HG02973 (cell line): Measurements from ENCODE around the gene AFF2.

Source experiments
- ATAC-seq: cut with Tn5 transposase; IDR thresholded peaks from one replicate; pipeline ENCODE4 v1.9.1; 2021; ENCODE audit warnings: moderate library complexity; ENCODE audit not compliant: unreplicated experiment

Gene AFF2

DNA sequence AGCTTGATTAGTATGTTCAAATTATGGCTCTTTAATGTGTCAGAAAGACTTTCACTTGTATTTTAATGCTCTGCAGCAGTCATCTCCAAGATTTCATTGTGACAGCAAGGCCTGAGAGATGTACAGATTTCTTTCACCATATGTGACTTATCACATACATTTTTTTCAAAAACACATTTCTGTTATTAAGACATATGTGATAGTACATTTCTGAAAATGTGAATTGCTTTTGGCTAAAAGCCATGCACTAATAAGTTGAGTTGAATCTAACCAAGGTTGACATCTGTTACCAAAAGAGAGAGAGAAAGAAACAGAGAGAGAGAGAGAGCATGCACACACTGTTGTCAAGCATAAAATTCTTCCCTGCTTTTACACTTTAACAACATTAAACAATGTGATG lies 409.3 kb downstream of the AFF2 start:
- ATAC-seq, result no peak

DNA sequence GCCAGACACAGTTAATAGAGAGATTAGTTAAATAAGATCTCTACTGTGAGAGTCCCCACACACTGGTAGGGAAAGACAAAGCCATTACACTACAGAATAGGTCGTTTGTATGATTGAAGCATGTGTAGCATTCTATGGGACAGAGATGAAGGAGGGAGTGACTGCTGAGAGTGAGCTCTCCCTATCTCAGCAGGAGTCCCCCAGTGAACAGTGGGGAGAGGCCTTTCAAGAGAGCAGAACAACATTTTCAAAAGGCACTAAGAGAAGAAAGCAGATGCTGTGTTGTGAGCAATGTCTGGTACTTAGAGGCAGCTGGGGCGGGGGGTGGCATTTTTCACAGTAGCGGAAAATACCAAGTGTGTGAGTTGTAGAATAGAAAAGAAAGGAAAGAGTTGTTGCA lies 413.6 kb downstream of the AFF2 start:
- no peak for ATAC-seq

DNA sequence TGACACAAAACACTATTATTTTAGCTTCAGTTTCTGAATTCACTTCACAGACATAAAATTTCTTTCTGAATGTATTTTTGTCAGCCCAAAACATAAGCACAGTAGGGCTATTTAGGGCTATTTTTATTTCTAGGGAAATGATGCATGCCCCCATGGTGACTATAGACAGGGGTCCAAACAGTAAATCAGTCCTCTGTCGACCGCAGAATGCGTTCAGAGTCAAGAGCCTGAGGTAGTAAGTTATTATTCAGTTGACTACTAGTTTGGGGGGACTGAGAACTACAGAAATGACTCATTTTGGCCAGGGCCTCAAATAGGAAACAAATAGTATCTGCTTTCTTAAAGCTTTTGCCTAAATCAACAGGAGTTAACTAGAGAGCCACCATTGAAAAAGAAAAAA lies 414.4 kb downstream of the AFF2 start:
- no peak for ATAC-seq

DNA sequence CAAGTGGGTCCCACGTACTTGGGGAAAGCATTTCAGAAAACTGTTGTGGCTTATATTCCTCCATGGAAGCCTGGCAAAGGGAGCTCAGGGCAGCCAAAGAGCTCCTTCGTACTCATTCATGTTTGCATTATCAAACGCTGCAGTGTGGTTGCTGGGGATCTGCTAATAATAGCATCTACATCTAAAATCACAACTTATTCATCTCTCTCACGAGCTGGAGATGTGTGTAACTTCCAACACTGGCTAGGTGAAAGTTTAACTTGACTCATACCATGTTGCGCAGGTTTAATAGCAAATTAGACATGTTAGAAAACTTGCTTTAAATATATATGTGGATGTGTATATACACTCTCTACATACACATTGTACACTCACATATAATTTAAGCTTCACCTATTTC lies 415.1 kb downstream of the AFF2 start:
- ATAC-seq, result no peak

DNA sequence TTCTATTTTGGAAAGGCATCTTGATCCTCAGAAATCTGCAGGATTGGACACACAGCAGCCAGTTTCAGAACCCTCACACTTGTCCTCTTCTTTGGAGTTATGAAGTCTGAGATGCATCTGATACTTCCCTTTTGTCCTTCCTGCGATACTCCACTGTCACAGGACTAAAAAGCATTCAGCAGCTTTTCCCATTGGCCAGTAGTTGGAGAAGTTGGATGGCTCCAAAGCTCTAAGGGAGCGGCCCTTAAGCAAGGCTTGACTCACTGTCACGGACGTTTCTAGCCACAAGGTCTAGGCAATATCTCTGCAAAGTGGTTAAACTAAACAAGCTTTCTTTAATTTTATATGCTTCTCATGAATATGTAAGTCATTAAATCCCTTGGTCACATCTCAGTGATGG lies 417.0 kb downstream of the AFF2 start:
- no peak for ATAC-seq

DNA sequence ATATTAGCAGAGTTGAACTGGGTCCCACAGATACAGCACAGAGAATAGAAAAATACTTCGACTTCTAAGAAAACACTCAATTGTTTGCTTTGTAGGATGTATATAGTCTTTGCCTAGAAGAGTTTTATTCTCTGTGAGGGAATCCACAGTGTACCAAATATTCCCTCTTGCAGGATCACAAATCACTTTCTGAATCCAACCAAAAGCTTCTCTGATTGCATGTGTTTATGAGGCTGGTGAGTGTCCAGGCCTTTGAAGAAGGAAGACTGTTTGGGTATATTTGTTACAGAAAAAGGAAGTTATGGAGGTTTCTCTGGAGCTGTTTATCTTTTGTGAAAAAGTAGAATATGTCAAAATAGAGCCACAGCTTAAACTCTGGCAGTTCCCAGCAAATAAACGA lies 423.2 kb downstream of the AFF2 start:
- ATAC-seq, result no peak

DNA sequence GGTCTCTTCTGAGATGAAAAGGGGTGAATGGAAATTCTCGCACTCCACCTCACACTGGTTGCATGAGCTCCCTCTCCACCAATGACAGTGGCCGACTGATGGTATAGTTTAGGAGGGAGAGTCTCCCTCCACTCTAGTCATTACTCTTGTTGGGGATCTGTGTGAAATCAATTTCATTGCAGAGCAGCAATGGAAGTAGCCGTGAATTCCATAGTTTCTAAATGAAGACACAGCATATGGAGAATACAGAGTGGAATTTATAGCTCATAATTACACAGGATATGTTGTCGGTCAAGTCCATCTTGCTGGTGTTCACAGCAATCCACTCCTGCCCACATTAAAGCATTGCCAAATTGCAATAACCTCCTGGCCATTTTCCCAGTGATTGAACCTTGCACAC lies 426.0 kb downstream of the AFF2 start:
- ATAC-seq, result no peak

DNA sequence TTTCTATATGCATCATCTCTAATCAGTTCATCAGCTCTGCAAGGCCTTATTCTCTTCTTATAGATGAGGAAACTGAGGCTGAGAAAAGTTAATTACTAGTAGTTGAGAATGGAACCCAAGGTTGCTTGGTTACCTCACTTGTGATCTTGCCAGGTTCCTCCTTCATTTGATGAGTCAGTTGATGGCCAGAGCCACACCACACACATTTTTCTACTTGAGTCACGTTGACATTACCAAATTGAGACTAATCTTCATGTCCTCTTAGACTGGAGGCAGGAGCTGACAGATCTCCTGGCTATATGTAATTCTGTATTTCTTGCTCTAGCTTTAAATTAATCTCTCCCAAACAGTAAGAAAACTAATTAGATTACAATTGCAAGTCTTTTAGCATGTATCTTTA lies 428.4 kb downstream of the AFF2 start:
- no peak for ATAC-seq

DNA sequence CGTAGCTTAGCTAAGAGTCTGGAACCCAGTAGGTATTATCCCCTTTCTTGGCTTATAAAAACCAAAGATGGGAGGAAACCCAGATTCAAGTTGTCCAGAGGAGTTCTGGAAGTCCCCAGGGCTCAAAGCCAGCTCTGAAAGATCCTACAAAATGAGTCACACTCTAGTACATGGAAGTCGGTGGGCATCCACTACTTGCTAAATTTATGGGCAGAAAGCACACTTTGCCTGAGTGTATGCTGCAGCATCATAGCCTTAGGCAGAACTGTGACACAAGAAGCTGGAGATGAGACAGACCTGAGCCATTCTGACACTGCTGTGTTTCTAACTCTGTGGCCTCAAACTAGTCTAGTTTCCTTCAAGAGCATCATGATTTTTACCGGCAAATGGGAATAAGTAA lies 429.3 kb downstream of the AFF2 start:
- no peak for ATAC-seq

DNA sequence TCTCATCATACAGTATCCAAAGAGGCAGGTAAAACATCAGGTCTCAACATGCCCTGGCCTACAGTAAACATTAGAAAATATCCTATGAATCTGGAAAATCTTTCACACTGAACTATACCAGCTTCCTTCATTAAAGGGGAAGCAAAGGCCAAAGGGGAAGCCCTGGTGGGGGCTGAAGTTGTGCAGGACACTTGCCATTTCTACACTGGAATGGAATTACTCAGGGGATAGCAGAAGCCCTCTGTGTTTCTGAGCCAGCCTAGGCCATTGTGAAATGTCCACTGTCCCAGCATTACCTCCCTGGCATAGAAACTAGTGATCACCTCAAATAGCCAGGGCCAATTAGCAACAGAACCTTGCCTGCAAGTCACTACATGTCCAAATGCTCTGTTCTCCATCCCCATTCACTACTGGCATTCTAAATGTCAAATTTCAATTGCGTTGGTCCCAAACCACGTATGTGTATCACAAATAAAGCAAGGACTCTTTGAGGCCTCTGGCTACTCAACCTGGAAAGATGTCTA lies 429.9 kb downstream of the AFF2 start:
- no peak for ATAC-seq

DNA sequence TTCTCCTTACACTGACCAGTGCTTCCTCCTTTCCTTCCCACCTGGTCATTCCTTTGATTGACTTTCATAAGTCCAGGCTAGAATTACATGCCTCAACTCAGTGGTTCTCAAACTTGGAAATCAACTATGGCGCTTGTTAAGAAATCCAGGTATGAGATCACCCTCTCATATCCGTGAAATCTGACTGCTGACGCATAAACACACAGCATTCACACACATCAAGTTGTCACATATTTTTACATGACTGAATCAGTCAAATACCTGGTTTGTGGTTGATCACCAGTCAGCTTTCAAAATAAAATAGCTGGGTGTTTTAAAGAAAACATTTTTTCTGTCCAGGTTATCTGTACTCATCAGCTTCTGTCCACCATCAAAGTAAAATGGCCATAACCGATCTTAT lies 433.5 kb downstream of the AFF2 start:
- ATAC-seq, result no peak

DNA sequence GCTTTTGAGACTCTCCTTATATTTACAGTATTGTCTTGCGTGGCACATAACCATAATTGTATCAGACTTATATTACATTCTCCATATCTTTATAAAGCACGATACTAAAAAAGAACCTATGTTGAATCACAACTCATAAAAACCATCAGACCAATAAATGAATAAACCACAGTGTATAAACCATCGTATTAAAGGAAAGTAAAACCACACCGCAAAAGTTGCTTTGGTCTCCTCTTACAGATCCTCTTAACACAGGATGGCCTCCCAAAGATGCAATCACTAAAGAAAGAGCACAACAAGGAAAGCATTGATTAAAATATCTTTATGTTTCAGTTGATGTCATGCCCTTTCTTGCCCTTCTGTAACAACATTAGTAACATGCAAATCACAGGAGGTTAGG lies 437.9 kb downstream of the AFF2 start:
- no peak for ATAC-seq

DNA sequence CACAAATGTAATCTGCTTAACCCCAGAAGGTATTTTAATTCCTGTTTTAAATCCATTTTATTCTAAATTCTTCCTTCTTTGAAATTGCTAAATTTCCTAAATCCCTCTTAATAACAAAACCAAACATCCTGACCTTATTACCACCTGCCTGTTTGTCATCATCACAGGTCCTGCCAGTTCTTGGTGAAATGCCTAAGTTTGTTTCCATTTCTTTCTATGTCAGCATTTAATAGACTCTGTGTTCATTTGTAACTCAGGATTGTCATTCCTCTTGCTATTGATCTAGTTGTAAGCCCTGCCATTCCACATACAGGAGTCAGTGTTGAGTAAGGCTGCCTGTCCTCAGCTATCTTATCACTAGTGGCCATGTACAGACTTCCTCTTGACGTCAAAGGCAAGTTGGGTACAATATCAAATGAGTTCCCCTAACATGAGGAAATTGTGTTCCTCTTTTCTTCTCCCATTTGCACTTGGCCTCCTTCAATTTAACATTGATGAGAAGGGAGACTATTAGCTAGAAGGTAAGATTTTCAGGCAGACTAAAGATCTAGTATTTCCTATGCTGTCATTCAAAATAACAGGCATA lies 440.1 kb downstream of the AFF2 start:
- no peak for ATAC-seq

DNA sequence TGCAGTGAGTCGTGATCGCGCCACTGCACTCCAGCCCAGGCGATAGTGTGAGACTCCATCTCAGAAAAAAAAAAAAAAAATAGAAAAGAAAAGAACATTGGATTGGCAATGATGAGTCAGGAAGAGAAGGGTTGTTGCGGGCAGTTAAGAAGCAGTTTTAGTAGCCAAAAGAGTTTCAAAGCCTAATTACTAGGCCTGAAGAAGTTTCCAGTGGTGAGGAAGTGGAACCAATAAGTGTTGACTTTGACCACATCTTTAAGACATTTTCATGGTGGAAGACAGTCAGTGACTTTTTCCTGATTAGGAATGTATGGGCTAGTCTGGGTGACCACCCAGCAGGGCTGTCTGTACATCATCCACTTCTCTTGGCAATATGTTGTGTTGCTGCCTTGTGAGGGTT lies 442.3 kb downstream of the AFF2 start:
- ATAC-seq, result no peak

DNA sequence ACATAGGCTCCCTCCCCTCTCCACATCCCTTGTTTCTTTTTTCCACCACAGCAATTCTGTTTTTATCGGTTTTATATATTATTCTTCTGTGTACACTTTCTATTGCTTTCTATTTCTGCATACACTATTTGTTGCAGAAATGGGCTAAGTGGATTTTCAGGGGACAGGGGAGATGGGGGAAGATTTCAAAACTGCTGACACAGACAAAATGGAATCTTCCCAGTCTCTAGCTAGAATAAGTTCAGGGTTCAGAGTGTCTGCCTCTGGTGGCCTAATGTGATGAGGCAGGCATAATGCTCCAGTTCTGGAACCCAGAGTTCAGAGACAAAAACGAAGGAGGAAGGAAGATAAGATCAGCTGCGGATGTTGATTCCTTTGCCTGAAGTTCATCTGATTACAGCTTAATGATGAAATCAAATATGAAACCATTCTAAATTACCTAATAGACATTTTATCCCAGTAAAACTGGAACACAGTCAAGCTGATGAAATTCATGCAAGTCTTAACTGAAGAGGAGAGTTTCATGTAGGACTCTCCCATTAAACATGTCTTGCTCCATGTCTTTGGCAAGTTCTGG lies 447.1 kb downstream of the AFF2 start:
- no peak for ATAC-seq

DNA sequence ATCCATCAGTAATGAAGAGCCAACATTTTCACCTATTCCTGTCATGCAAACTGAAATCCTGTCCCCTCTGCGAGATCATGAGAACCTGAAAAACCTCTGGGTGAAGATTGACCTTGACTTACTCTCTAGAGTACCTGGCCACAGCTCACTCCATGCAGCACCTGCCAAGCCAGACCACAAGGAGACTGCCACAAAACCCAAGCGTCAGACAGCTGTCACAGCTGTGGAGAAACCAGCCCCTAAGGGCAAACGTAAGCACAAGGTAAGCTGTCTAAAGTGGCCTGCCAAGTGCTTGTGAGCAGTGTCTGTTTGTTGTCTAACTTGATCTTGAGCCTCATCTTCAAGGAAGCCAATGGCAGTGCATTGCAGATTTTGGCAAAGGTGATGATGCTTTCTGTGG lies 455.9 kb downstream of the AFF2 start:
- ATAC-seq, result no peak

DNA sequence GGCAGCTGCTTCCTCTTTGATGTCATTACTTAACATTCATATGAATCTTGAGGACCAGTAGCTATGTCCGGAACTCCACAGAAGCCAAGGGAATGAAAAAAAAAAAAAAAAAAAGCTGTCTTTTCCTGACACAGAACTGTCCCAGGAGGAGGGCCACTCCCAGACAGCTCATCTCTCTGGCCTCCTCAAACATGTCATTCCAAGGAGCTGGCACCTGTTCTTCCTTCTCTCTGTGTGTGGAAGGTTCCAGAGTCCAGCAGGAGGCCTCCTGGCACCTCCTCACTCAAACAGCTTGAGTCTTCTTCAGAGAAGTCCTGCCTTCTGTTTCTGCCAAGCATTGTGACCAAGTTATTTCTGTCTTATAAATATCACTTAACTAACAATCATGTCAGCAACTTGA lies 458.5 kb downstream of the AFF2 start:
- no peak for ATAC-seq

DNA sequence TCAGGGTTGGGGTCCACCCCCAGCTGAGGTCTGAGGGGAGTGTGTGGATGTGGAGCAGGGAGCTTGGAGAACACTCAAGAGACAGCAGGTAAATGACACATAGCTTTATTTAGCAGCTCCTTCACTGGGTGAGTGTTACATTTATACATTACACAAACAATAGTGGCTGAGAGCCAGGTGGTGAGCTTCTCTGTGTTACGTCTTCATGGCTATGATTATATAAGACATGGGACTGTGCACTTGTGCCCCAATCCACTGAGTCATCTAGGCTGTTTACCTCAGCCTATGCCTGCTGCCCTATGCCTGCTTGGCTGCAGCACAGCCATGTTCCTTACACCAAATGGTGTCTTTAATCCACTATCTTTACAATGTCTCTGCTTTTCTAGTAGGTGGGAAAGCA lies 459.6 kb downstream of the AFF2 start:
- ATAC-seq, result no peak

DNA sequence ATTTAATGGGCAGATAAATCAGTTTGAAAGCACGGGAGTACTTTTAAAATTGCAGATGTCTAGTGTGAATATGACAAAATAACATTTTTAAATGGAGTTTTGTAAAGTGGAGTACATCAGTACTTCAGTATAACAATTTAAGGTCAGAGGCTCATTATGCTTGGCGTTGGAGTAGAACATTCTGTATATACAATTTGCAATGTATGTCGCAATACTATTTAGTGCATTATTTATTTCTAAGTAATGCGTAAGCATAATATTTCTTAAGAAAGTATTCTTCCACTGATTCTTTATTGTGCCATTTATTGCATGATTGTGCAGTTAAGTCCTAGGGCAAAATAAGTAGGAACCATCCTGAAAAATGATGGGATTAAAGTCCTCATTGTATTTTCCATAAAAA lies 461.6 kb downstream of the AFF2 start:
- ATAC-seq, result no peak

DNA sequence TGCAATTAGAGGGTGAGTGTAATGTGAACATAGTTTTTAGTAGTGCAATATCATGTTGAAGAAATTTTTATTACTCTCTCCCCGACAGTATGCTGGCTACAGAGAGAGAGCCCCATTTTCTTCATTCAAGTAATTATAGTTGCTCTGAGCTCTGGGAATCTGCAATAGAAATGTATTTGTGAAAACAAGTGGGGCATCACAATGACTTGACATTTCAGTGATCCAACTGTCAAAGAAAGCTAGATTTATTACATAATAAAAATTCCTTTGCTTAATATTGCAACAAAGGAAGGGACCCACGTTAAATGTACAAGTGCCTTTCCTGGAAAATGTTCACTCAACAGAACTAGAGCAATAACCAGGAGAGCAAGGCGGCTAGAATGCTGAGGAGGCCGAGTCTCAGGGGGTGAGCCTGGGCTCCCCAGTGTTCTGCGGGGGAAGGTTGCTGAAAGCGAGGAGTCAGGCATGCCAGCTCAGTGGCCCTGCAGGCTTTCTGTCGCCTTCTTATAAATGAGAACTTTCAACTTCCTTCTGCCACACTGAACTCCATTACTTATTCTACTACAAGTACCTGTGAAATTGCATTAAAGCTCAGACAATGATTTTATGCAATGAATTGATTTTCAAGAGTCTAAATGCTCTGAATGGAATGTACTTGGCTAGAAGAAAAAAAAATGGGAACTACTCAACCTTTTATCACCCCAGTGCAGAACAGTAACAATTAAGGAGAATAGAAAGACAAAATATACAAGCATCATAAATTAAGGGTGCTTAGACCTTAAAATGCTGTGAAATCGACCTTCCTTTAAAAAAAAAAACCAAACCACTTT lies 476.4 kb downstream of the AFF2 start:
- no peak for ATAC-seq

DNA sequence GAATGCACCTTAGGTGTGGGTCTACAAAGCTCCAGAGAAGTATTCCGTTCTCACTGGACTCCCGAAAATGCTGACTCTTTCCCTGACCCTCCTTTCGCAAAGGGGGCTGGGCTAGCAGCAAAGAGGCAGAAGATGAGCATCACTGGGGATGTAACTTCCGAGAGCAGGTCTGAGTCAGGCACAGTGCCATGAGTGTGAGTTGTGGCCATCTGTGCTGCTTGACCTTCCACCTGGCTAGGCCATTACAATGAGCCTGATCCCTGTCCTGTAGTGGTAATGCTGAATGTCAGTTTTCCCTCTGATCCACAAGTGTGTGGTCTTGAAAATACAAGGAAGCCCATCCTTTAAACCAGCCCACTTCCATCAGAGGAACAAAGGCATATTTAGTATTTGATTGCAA lies 479.4 kb downstream of the AFF2 start:
- no peak for ATAC-seq

DNA sequence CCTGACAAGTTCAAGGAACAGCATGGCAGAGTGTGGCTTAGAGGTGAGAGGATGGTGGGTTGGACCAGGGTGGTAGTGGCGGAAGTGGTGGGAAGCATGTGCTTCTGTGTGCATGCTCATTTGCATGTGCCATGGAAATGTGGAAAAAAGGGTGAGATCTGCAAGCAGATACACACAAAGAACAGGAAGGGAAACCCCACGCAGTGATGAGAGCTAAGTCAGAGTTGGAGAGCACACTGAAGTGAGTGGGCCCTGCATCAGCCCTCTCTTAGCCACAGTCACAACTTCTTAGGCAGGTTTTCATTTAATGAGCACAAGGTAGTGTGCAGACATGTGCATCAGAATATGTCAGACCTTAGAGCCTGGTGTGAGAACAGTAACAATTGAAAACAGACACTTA lies 483.8 kb downstream of the AFF2 start:
- no peak for ATAC-seq
